GM19035 (cell line): ENCODE measurements around the gene BSN.
"Not testable (repeated sequence)": the region's sequence is repeated elsewhere in the genome, so short reads cannot be mapped to it uniquely, and the experiment has no call there.

Source experiments
- ATAC-seq: cut with Tn5 transposase; IDR thresholded peaks from one replicate; pipeline ENCODE4 v1.9.1; 2021; ENCODE audit not compliant: unreplicated experiment

BSN gene

GRCh38 chr3:49533786-49534519, 20.3 kb upstream of the BSN start:
- ATAC-seq, result no peak

DNA sequence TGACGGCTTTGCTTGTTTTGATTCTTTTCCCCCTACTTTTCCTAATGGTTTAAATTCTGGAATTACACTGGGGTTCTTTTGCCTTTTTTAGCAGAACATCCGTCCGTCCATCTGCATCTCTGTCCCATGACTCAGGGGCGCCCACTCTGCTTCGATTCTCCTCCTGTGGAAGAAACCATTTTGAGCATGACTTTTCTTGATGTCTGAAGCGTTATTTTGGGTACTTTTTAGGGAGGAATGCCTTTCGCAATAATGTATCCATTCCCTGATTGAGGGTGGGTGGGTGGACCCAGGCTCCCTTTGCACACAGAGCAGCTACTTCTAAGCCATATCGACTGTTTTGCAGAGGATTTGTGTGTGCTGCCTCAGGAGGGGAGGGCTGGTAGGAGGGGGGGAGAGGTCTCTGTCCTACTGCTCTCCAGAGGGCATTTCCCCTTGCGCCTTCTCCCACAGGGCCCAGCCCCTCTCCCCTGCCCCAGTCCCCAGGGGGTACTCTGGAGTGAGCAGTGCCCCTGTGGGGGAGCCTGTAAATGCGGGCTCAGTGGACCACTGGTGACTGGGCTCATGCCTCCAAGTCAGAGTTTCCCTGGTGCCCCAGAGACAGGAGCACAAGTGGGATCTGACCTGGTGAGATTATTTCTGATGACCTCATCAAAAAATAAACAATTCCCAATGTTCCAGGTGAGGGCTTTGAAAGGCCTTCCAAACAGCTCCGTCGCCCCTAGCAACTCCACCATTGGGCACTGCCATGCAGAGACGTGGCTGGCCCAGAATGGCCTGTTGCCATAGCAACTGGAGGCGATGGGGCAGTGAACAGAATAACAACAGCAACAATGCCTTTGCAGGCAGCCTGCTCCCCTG, 19.5 kb upstream of the BSN start:
- no peak for ATAC-seq

- ATAC-seq, result no peak
Measured at GRCh38 chr3:49535971-49536874, 18.1 kb upstream of the BSN start.

GRCh38 chr3:49536875-49537533, 17.3 kb upstream of the BSN start:
- no peak for ATAC-seq

- ATAC-seq, result peak; percentile 96
Measured at GRCh38 chr3:49539659-49540560, 14.4 kb upstream of the BSN start.

- ATAC-seq, result no peak
Measured at GRCh38 chr3:49552087-49552486, 2.2 kb upstream of the BSN start.

GRCh38 chr3:49553324-49553691, 969 bp upstream of the BSN start:
- ATAC-seq, result no peak

DNA sequence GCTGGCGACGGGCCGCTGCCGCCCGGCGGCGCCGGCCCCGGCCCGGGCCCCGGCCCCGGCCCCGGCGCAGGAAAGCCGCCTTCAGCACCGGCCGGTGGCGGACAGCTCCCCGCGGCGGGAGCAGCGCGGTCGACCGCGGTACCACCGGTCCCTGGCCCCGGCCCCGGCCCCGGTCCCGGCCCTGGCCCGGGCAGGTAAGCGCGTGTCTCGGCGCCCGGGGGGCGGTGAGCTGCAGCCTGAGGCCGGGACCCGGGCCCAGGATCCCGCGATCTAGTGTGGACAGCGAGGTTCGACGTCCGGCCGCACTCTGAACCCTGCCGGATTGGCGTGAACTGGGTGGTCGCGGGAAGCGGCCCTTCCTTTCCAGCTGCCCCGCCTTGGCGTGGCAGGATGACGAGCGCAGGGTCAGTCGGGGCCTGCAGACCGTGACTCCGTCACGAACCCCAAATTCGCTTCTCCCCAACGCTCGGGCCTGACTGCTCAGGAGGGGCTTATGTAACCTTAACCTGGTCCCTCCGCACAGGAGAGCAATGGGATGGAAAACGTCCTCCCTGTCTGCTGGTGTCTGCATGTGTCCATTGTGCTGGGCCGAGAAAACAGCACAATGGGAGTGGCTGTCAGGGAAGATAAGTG, 472 bp downstream of the BSN start:
- peak; percentile 72 for ATAC-seq

DNA sequence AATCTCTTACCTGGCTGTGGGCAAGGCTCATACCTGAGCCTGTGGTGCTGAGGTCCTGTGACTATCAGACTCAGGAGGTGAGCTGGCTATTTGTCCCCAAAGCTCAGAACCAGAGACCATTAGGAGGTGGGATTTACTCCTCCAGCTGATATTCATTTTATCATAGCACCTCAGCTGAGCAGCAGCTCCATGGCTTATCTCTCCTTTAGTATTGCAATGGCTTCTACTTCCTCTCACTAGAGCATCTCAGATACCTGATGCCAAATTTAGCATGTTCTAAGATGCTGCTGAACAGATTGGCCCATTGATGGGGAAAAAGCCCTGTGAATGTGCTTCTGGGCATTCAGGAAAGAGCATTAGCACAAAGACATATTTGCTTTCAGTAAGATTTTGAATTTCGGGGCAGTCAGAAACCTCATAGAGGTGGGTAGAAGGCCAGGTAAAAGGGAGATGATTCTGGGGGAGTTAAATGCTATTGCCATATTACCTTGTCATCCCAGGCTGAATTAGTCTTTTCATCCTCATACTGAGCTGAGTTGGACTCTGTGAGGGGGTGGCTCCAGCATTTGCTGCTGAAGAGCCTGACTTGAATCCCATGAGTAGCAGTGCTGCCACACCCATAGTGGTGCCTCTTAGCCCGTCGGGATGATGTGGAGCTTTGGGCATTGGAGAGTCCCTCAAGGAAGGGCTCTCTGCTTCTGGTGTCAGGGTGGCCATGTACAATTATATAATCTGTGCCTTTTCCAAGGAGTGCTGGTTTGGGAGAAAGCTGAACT, 2.4 kb downstream of the BSN start:
- ATAC-seq, result no peak

- no peak for ATAC-seq
Measured at GRCh38 chr3:49563040-49563578, 8.8 kb downstream of the BSN start.

GRCh38 chr3:49563766-49564165, 9.5 kb downstream of the BSN start:
- no peak for ATAC-seq

DNA sequence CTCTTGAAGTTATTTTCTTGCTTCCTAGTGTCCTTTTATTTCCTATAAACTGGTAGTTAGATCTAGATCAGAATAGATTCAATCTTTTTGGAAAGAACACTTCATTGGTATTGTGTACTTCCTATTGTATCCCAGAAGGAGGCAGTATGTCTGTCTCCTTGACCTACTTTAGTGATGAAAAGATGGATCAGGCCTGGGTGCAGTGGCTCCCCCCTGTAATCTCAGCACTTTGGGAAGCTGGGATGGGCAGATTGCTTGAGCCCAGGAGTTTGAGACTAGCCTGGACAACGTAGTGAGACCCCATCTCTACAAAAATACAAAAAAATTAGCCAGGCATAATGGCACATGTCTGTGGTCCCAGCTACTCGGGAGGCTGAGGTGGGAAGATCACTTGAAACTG, 12.0 kb downstream of the BSN start:
- ATAC-seq, result no peak

GRCh38 chr3:49567406-49567805, 13.1 kb downstream of the BSN start:
- ATAC-seq, result no peak

GRCh38 chr3:49568965-49569364, 14.7 kb downstream of the BSN start:
- ATAC-seq, result no peak

DNA sequence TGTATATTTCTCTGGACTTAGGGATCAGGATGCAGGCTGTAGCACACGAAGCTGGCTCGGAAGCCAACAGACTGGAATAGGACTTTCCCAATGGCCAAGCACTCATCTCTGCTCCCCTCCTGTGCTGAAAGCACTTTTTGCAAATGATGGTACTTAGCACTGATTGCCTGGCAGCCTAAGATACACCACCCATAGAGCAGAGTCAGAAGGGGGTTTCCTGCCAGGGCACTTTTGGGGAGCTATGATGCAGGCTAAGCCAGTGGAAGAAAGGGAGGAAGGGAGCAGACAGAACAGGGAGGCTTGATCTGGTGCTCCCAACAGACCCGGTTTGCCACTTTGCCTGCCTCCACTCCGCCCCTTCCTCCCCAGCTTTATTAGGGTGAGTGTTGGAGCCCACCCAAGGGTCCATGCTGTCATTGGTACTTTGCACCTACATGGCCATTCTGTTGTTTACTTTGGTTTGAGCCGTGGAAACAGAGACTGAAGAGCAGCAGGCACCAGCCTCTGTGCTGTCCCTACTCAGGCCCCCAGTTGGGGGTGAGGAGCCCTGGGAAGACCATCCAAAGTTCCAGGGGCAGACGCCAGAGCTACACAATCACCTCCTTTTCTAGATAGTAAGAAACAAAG, 15.9 kb downstream of the BSN start:
- no peak for ATAC-seq

- ATAC-seq, result no peak
Measured at GRCh38 chr3:49582177-49582576, 27.9 kb downstream of the BSN start.

- not testable (repeated sequence) for ATAC-seq
Measured at GRCh38 chr3:49585261-49585755, 31.0 kb downstream of the BSN start.

GRCh38 chr3:49591615-49592014, 37.3 kb downstream of the BSN start:
- ATAC-seq, result no peak
